HepG2 (cell line): ENCODE results near the gene BRINP1.

ENCODE experiments used
- ARNTL ChIP-seq: sonication (generic); formaldehyde crosslinking; IDR thresholded peaks from 2 replicates; pipeline ENCODE4 v1.4.0; 2020; ENCODE audit warnings: mild to moderate bottlenecking, missing genetic modification reagents
- ELF4 ChIP-seq: sonication (generic); formaldehyde crosslinking; IDR thresholded peaks from 2 replicates; pipeline ENCODE4 v1.5.0; 2020; ENCODE audit warnings: missing genetic modification reagents, mild to moderate bottlenecking, moderate library complexity, borderline replicate concordance
- HNF1A ChIP-seq, 2 experiments: sonication (generic) in 1 of 2; formaldehyde crosslinking in 1 of 2; IDR thresholded peaks; 2 replicates each; pipeline versions ENCODE4 v1.4.0 to v1.6.1; 2016 to 2020; ENCODE audit warnings: borderline replicate concordance in 1 of 2, low read depth in 1 of 2, mild to moderate bottlenecking in 1 of 2, missing genetic modification reagents in 1 of 2
- ZBTB33 ChIP-seq: sonication (generic); formaldehyde crosslinking; IDR thresholded peaks from 2 replicates; pipeline ENCODE4 v1.4.0; 2020; ENCODE audit warnings: missing genetic modification reagents

- TF ChIP-seq HNF1A (IDR thresholded peaks at IDR 0.05; ENCODE audit: low read depth) = no peak
- TF ChIP-seq HNF1A (CRISPR knock-in tag; IDR thresholded peaks at IDR 0.05; ENCODE audit: borderline replicate concordance) = no peak
- TF ChIP-seq ARNTL (CRISPR knock-in tag) = no peak
- no peak for TF ChIP-seq ZBTB33
- TF ChIP-seq ELF4 (CRISPR knock-in tag) = no peak
Observed at GRCh38 chr9:119137479-119137878, 231.8 kb downstream of the BRINP1 start.
